Osteocyte (in vitro differentiated cells): ENCODE data around the gene C6orf118. TPM values are rescaled to one million over a fixed set of nuclear protein-coding genes. Genes with fewer than 3 reads are reported as not detected.
A peak's percentile ranks its signal among the peaks of the same experiment; 100 is the strongest.

Experiments
- DNase-seq: peaks from one replicate; pipeline ENCODE4 v3.0.0; 2021; ENCODE audit warnings: mixed read lengths; ENCODE audit not compliant: unreplicated experiment; ENCODE audit errors: extremely low spot score
- H3K27ac Mint-ChIP-seq: one replicate; pipeline ENCODE4 v1.8.0; 2021; ENCODE audit warnings: mild to moderate bottlenecking, mixed read lengths; ENCODE audit not compliant: unreplicated experiment
- H3K27me3 Mint-ChIP-seq: one replicate; pipeline ENCODE4 v1.8.0; 2021; ENCODE audit warnings: mixed read lengths; ENCODE audit not compliant: unreplicated experiment
- H3K36me3 Mint-ChIP-seq: one replicate; pipeline ENCODE4 v1.8.0; 2021; ENCODE audit warnings: mixed read lengths; ENCODE audit not compliant: unreplicated experiment
- H3K4me1 Mint-ChIP-seq: one replicate; pipeline ENCODE4 v1.8.0; 2021; ENCODE audit warnings: mixed read lengths; ENCODE audit not compliant: unreplicated experiment
- H3K4me3 Mint-ChIP-seq: one replicate; pipeline ENCODE4 v1.8.0; 2021; ENCODE audit warnings: mild to moderate bottlenecking, moderate library complexity, mixed read lengths; ENCODE audit not compliant: unreplicated experiment
- H3K9me3 Mint-ChIP-seq: one replicate; pipeline ENCODE4 v1.8.0; 2021; ENCODE audit warnings: mixed read lengths; ENCODE audit not compliant: unreplicated experiment
- CTCF ChIP-seq: fragments of 200-600 bp; sonication (generic); IDR thresholded peaks from 2 replicates; pipeline ENCODE4 v1.5.0; 2021; ENCODE audit warnings: antibody characterized with exemption, mild to moderate bottlenecking, moderate library complexity
- total RNA-seq: library from RNA; stranded (reverse); gene quantifications from 2 replicates; pipeline ENCODE4 v1.2.1, GENCODE V29; 2021

The C6orf118 gene
- total RNA-seq, 1 donor from 2014 or later: not detected

GRCh38 chr6:165321150-165321549 lies 11.7 kb upstream of the C6orf118 start:
- no peak for TF ChIP-seq CTCF
- Mint-ChIP-seq H3K4me3 (no peak overlapping the region), H3K9me3 (peaks cover 48% of the 10 kb centered on the region), H3K27ac (no peak overlapping the region), H3K27me3 (no peaks in the 10 kb centered on the region), H3K36me3 (no peaks in the 10 kb centered on the region), H3K4me1 (no peaks in the 10 kb centered on the region)
- DNase-seq: no peak

- DNase-seq: peak; percentile 79
- Mint-ChIP-seq H3K4me3 (no peak overlapping the region), H3K9me3 (peaks cover 36% of the 10 kb centered on the region), H3K36me3 (no peaks in the 10 kb centered on the region), H3K4me1 (no peaks in the 10 kb centered on the region), H3K27ac (no peak overlapping the region), H3K27me3 (no peaks in the 10 kb centered on the region)
- no peak for TF ChIP-seq CTCF
Observed at GRCh38 chr6:165317723-165318122, 8.3 kb upstream of the C6orf118 start.

GRCh38 chr6:165306955-165307354 lies 2.5 kb downstream of the C6orf118 start:
- H3K4me1 Mint-ChIP-seq: peaks cover 9% of the 10 kb centered on the region
- no peak for DNase-seq
- H3K9me3 Mint-ChIP-seq: peaks cover 7% of the 10 kb centered on the region
- H3K4me3 Mint-ChIP-seq: no peak overlapping the region
- TF ChIP-seq CTCF: no peak
- H3K27ac Mint-ChIP-seq: no peak overlapping the region
- no peaks in the 10 kb centered on the region for H3K36me3 Mint-ChIP-seq
- H3K27me3 Mint-ChIP-seq: no peaks in the 10 kb centered on the region

GRCh38 chr6:165301372-165302246 lies 7.8 kb downstream of the C6orf118 start:
- no peak for DNase-seq
- Mint-ChIP-seq H3K36me3 (no peaks in the 10 kb centered on the region), H3K9me3 (peaks cover 15% of the 10 kb centered on the region), H3K27me3 (no peaks in the 10 kb centered on the region), H3K4me1 (no peaks in the 10 kb centered on the region), H3K4me3 (no peak overlapping the region), H3K27ac (no peak overlapping the region)
- no peak for TF ChIP-seq CTCF

GRCh38 chr6:165300422-165300936 lies 8.9 kb downstream of the C6orf118 start:
- Mint-ChIP-seq H3K4me3 (no peak overlapping the region), H3K27ac (no peak overlapping the region), H3K36me3 (no peaks in the 10 kb centered on the region), H3K4me1 (no peaks in the 10 kb centered on the region), H3K27me3 (no peaks in the 10 kb centered on the region), H3K9me3 (peaks cover 15% of the 10 kb centered on the region)
- no peak for TF ChIP-seq CTCF
- DNase-seq: no peak
